SK-N-SH (cell line): ENCODE results near the gene PLCG2. TPM values are rescaled to one million over a fixed set of nuclear protein-coding genes. Genes with fewer than 3 reads are reported as not detected.

Source experiments
- CTCF ChIA-PET: fragments of 300-600, 350-600 bp; formaldehyde crosslinking; extraction: SDS; loops from one replicate; lab custom pipeline; 2021; lab: Yijun Ruan, JAX
- POLR2A ChIA-PET: fragments of 350-600 bp; sonication (Branson Sonifier 250); formaldehyde crosslinking; extraction: SDS; loops from one replicate; lab custom pipeline; 2020; ENCODE audit warnings: antibody characterized with exemption, inconsistent platforms; lab: Yijun Ruan, JAX
- DNase-seq: peaks from one replicate; pipeline ENCODE4 v3.0.0; 2012
- H2AFZ ChIP-seq: fragments of 200-600 bp; sonication (generic); 2 replicates; pipeline ENCODE4 v1.8.1; 2016; ENCODE audit warnings: antibody characterized with exemption, mild to moderate bottlenecking, low read depth
- H3F3A ChIP-seq: fragments of 200-600 bp; sonication (generic); replicated peaks from 2 replicates; pipeline ENCODE3; 2016; ENCODE audit warnings: antibody characterized with exemption, mild to moderate bottlenecking; ENCODE audit not compliant: insufficient read depth
- H3K27ac ChIP-seq, 2 experiments: fragments of 200-500 bp in 1 of 2; fragments of 200-600 bp in 1 of 2; sonication (Bioruptor generic) in 1 of 2; sonication (generic), shearing (Covaris generic) in 1 of 2; 2 replicates each; pipeline versions ENCODE4 v1.5.1 to v1.6.1; 2014 to 2016; ENCODE audit warnings: low read depth in 2 of 2, inconsistent platforms in 1 of 2, low read length in 1 of 2, mild to moderate bottlenecking in 1 of 2, mixed read lengths in 1 of 2
- H3K27me3 ChIP-seq: fragments of 200-600 bp; sonication (generic), shearing (Covaris generic); 2 replicates; pipeline ENCODE4 v1.6.1; 2016; ENCODE audit warnings: mixed run types; ENCODE audit not compliant: insufficient read depth
- H3K36me3 ChIP-seq, 2 experiments: fragments of 200-500 bp in 1 of 2; fragments of 200-600 bp in 1 of 2; sonication (Bioruptor generic) in 1 of 2; sonication (generic) in 1 of 2; replicated peaks in 1 of 2; 2 replicates each; pipeline versions ENCODE3 to v1.5.1; 2014 to 2016; ENCODE audit warnings: low read length in 1 of 2, mild to moderate bottlenecking in 1 of 2; ENCODE audit not compliant: insufficient read depth in 2 of 2, control insufficient read depth in 1 of 2
- H3K4me1 ChIP-seq, 2 experiments: fragments of 200-500 bp in 1 of 2; fragments of 200-600 bp in 1 of 2; sonication (Bioruptor generic) in 1 of 2; sonication (generic), shearing (Covaris generic) in 1 of 2; 2 replicates each; pipeline versions ENCODE4 v1.5.1 to v1.6.1; 2014 to 2016; ENCODE audit warnings: low read depth in 1 of 2, low read length in 1 of 2, mixed run types in 1 of 2; ENCODE audit not compliant: insufficient read depth in 2 of 2, control insufficient read depth in 1 of 2
- H3K4me2 ChIP-seq: fragments of 200-600 bp; sonication (generic), shearing (Covaris generic); 2 replicates; pipeline ENCODE4 v1.6.1; 2017; ENCODE audit warnings: mixed run types
- H3K4me3 ChIP-seq, 2 experiments: fragments of 200-500 bp in 1 of 2; fragments of 200-600 bp in 1 of 2; sonication (Bioruptor generic) in 1 of 2; sonication (generic), shearing (Covaris generic) in 1 of 2; 2 replicates each; pipeline versions ENCODE4 v1.5.1 to v1.8.1; 2014 to 2016; ENCODE audit warnings: low read depth in 2 of 2, inconsistent platforms in 1 of 2, low read length in 1 of 2, mild to moderate bottlenecking in 1 of 2, mixed read lengths in 1 of 2, moderate library complexity in 1 of 2
- H3K79me2 ChIP-seq: fragments of 200-600 bp; sonication (generic); 2 replicates; pipeline ENCODE4 v1.8.1; 2017; ENCODE audit warnings: mild to moderate bottlenecking; ENCODE audit not compliant: insufficient read depth
- H3K9ac ChIP-seq: fragments of 200-600 bp; sonication (generic); 2 replicates; pipeline ENCODE4 v1.6.1; 2017; ENCODE audit warnings: mixed run types
- H3K9me2 ChIP-seq: fragments of 200-600 bp; sonication (generic); 2 replicates; pipeline ENCODE4 v1.6.1; 2017; ENCODE audit warnings: mixed run types
- H3K9me3 ChIP-seq: fragments of 200-600 bp; sonication (generic); 2 replicates; pipeline ENCODE4 v1.6.1; 2017; ENCODE audit warnings: mixed run types, mild to moderate bottlenecking, moderate library complexity
- H4K20me1 ChIP-seq: fragments of 200-600 bp; sonication (generic); 2 replicates; pipeline ENCODE4 v1.6.1; 2017; ENCODE audit warnings: mild to moderate bottlenecking, mixed run types; ENCODE audit not compliant: insufficient read depth
- CTCF ChIP-seq: fragments of 200-600 bp; sonication (generic); IDR thresholded peaks from 2 replicates; pipeline ENCODE4 v1.6.1; 2017; ENCODE audit warnings: antibody characterized with exemption, mild to moderate bottlenecking, moderate library complexity
- EZH2phosphoT487 ChIP-seq: fragments of 200-600 bp; sonication (generic); IDR thresholded peaks from 2 replicates; pipeline ENCODE4 v1.6.1; 2017; ENCODE audit warnings: low read depth, mixed run types, mild to moderate bottlenecking, antibody characterized with exemption, moderate library complexity, borderline replicate concordance
- JUND ChIP-seq: IDR thresholded peaks from 2 replicates; pipeline ENCODE4 v1.4.0; 2012
- NFIC ChIP-seq: IDR thresholded peaks from 2 replicates; pipeline ENCODE4 v1.4.0; 2012; ENCODE audit warnings: borderline replicate concordance
- REST ChIP-seq: IDR thresholded peaks from 2 replicates; pipeline ENCODE4 v1.6.1; 2012; ENCODE audit warnings: mild to moderate bottlenecking, low read depth, low read length, moderate library complexity
- SMC3 ChIP-seq: IDR thresholded peaks from 2 replicates; pipeline ENCODE4 v1.6.1; 2012; ENCODE audit warnings: low read depth, low read length, improper control_type of control experiment
- TAF1 ChIP-seq: IDR thresholded peaks from 2 replicates; pipeline ENCODE4 v1.6.1; 2012; ENCODE audit warnings: low read depth, mild to moderate bottlenecking, low read length, moderate library complexity, borderline replicate concordance
- TEAD4 ChIP-seq: IDR thresholded peaks from 2 replicates; pipeline ENCODE4 v1.4.0; 2012; ENCODE audit warnings: mild to moderate bottlenecking, borderline replicate concordance; ENCODE audit not compliant: insufficient read depth
- USF2 ChIP-seq: fragments of 150-350 bp; IDR thresholded peaks from 2 replicates; pipeline ENCODE4 v1.6.1; 2017; ENCODE audit warnings: antibody characterized with exemption, low read length, low read depth, borderline replicate concordance
- ZBTB33 ChIP-seq: IDR thresholded peaks from 2 replicates; pipeline ENCODE4 v1.4.0; 2012; ENCODE audit warnings: low read depth, borderline replicate concordance
- WGBS: methylation state at CpG from one replicate; pipeline ENCODE4 v1.1.6; 2017; ENCODE audit warnings: low lambda C conversion rate; 5-methylcytosine and 5-hydroxymethylcytosine counted together
- polyA plus RNA-seq, 3 experiments: library from polyadenylated mRNA; depleted of rRNA; stranded (reverse); fragments of >200 nt; gene quantifications; 2 replicates each; pipeline ENCODE4 v1.2.3, GENCODE V29; 2012

Gene PLCG2
- polyA plus RNA-seq, 1 of the 3 experiments (the other 2 are of a cell fraction): 0.23 TPM

- TF ChIP-seq TAF1 (no peak), SMC3 (no peak), TEAD4 (no peak), NFIC (no peak), USF2 (no peak)
- TF ChIP-seq, all 33 proteins: peak for 0
- ChIA-PET CTCF (interaction anchor here (1.0 kb wide), 1 partner anchor 25 kb away, joined by 3 read pairs; no protein-coding TSS in a partner anchor), POLR2A (no interaction called here)
- Histone ChIP-seq H3K36me3 (no peaks in the 10 kb centered on the region), H3K4me1 (no peaks in the 10 kb centered on the region), H3K4me2 (no peak overlapping the region), H2AFZ (no peak overlapping the region), H3K9ac (no peak overlapping the region), H3K79me2 (no peaks in the 10 kb centered on the region), H3K27me3 (no peaks in the 10 kb centered on the region), H3K4me3 (no peak overlapping the region), H3K9me3 (no peaks in the 10 kb centered on the region), H4K20me1 (no peaks in the 10 kb centered on the region), H3K9me2 (no peaks in the 10 kb centered on the region), H3K27ac (no peak overlapping the region), H3F3A (no peaks in the 10 kb centered on the region)
- no peak for DNase-seq
- WGBS: 71% methylated on average over 11 of the region's 28 CpGs
Measured at GRCh38 chr16:81910366-81910885, 131.3 kb downstream of the PLCG2 start.

- TF ChIP-seq CTCF (no peak), REST (no peak), JUND (no peak), EZH2phosphoT487 (no peak), ZBTB33 (no peak), TAF1 (no peak)
- TF ChIP-seq, all 33 proteins: peak for 0
- H3K9me3 ChIP-seq: no peaks in the 10 kb centered on the region
- ChIA-PET POLR2A (no interaction called here), CTCF (no interaction called here)
- no peaks in the 10 kb centered on the region for H3F3A ChIP-seq
- no peaks in the 10 kb centered on the region for H3K79me2 ChIP-seq
- 58% methylated on average over 6 of the region's 14 CpGs for WGBS
- no peaks in the 10 kb centered on the region for H3K4me1 ChIP-seq
- H3K4me3 ChIP-seq: no peak overlapping the region
- no peaks in the 10 kb centered on the region; the same call in 1 of the 2 replicates for H3K27me3 ChIP-seq
- H4K20me1 ChIP-seq: no peaks in the 10 kb centered on the region
- H3K9me2 ChIP-seq: no peaks in the 10 kb centered on the region
- no peak for DNase-seq
- H3K9ac ChIP-seq: no peak overlapping the region
- no peak overlapping the region for H3K27ac ChIP-seq
- H3K4me2 ChIP-seq: no peak overlapping the region
- no peaks in the 10 kb centered on the region for H3K36me3 ChIP-seq
- H2AFZ ChIP-seq: no peak overlapping the region
Measured at GRCh38 chr16:81912395-81912794, 133.3 kb downstream of the PLCG2 start.
